HepG2 (cell line): ENCODE measurements around the gene FLYWCH1. TPM values are rescaled to one million over a fixed set of nuclear protein-coding genes. Genes with fewer than 3 reads are reported as not detected.

Experiments used
- ADNP ChIP-seq: sonication (generic); formaldehyde crosslinking; IDR thresholded peaks from 2 replicates; pipeline ENCODE4 v1.4.0; 2020; ENCODE audit warnings: missing genetic modification reagents
- ARID2 ChIP-seq: sonication (generic); formaldehyde crosslinking; IDR thresholded peaks from 2 replicates; pipeline ENCODE4 v1.8.1; 2022; ENCODE audit warnings: mild to moderate bottlenecking, missing genetic modification reagents, borderline replicate concordance
- CBX2 ChIP-seq, 2 experiments: fragments of 200-600 bp in 1 of 2; sonication (generic); formaldehyde crosslinking in 1 of 2; IDR thresholded peaks; 2 replicates each; pipeline versions ENCODE4 v1.7.0 to v1.8.1; 2018 to 2022; ENCODE audit warnings: low read depth in 2 of 2, low read length in 1 of 2, mild to moderate bottlenecking in 1 of 2, missing genetic modification reagents in 1 of 2
- FOXO1 ChIP-seq: sonication (generic); formaldehyde crosslinking; IDR thresholded peaks from 2 replicates; pipeline ENCODE4 v1.4.0; 2020; ENCODE audit warnings: missing genetic modification reagents
- HMG20A ChIP-seq: IDR thresholded peaks from 2 replicates; pipeline ENCODE4 v1.6.1; 2016; ENCODE audit warnings: borderline replicate concordance
- MAZ ChIP-seq, 2 experiments: sonication (generic) in 1 of 2; formaldehyde crosslinking in 1 of 2; IDR thresholded peaks; 2 replicates each; pipeline versions ENCODE4 v1.5.0 to v1.6.1; 2012 to 2020; ENCODE audit warnings: low read depth in 2 of 2, mild to moderate bottlenecking in 2 of 2, borderline replicate concordance in 1 of 2, improper control_type of control experiment in 1 of 2, low read length in 1 of 2, missing genetic modification reagents in 1 of 2, moderate library complexity in 1 of 2
- NCOR1 ChIP-seq: fragments of 200-600 bp; sonication (generic); IDR thresholded peaks from 2 replicates; pipeline ENCODE4 v1.7.0; 2017; ENCODE audit warnings: antibody characterized with exemption, low read length, borderline replicate concordance
- ONECUT2 ChIP-seq: sonication (generic); formaldehyde crosslinking; IDR thresholded peaks from 2 replicates; pipeline ENCODE4 v1.4.0; 2020; ENCODE audit warnings: missing genetic modification reagents
- PTBP1 ChIP-seq: fragments of 200-400 bp; formaldehyde crosslinking; IDR thresholded peaks from 2 replicates; pipeline ENCODE4 v1.6.1; 2018; ENCODE audit warnings: low read length, low read depth; ENCODE audit not compliant: poor library complexity, severe bottlenecking
- RFX5 ChIP-seq: IDR thresholded peaks from 2 replicates; pipeline ENCODE4 v1.6.1; 2011; ENCODE audit warnings: low read depth, low read length, improper control_type of control experiment
- ZNF138 ChIP-seq: sonication (generic); formaldehyde crosslinking; IDR thresholded peaks from 2 replicates; pipeline ENCODE4 v1.5.0; 2020; ENCODE audit warnings: mild to moderate bottlenecking, low read depth, missing genetic modification reagents
- ZNF704 ChIP-seq: sonication (generic); formaldehyde crosslinking; IDR thresholded peaks from 2 replicates; pipeline ENCODE4 v1.8.1; 2023; ENCODE audit warnings: mild to moderate bottlenecking, inconsistent platforms, moderate library complexity, missing genetic modification reagents, borderline replicate concordance
- polyA plus RNA-seq, 8 experiments: library from polyadenylated mRNA; depleted of rRNA in 3 of 8; stranded (reverse) in 7 of 8; unstranded in 1 of 8; fragments of >200 nt; fragmentation: Illumina TruSeq in 4 of 8; extraction: Trizol in 4 of 8; gene quantifications; 2 replicates each; pipeline versions ENCODE4 v1.2.1 to v1.2.3, GENCODE V29; 2011 to 2016; ENCODE audit warnings: low read depth in 4 of 8, missing spikeins in 1 of 8, mixed read lengths in 1 of 8; ENCODE audit not compliant: insufficient read depth in 1 of 8
- total RNA-seq, 5 experiments: library from RNA; depleted of rRNA; stranded (reverse); fragments of >200 nt; fragmentation: Illumina TruSeq; extraction: Trizol; gene quantifications; 2 replicates each; pipeline ENCODE4 v1.2.3, GENCODE V29; 2016; ENCODE audit warnings: low read depth in 1 of 5
- TF ChIP-seq, protein P1 (sequence below): sonication (generic); formaldehyde crosslinking; IDR thresholded peaks from 2 replicates; pipeline ENCODE4 v1.9.0; 2021; ENCODE audit warnings: mild to moderate bottlenecking, missing genetic modification reagents
- TF ChIP-seq, protein P2 (sequence below): conservative IDR thresholded peaks from 2 replicates; pipeline ENCODE4 v1.6.1; 2018; ENCODE audit warnings: missing genetic modification reagents
- TF ChIP-seq, protein P3 (sequence below): sonication (generic); formaldehyde crosslinking; IDR thresholded peaks from 2 replicates; pipeline ENCODE4 v1.5.0; 2020; ENCODE audit warnings: mild to moderate bottlenecking, missing genetic modification reagents, borderline replicate concordance

The FLYWCH1 gene
- total and polyA plus RNA-seq, 2 of the 13 experiments (the other 11 are each of a cell fraction or from before 2014, with no cell fraction given), result 7.3 to 12.4 TPM

DNA sequence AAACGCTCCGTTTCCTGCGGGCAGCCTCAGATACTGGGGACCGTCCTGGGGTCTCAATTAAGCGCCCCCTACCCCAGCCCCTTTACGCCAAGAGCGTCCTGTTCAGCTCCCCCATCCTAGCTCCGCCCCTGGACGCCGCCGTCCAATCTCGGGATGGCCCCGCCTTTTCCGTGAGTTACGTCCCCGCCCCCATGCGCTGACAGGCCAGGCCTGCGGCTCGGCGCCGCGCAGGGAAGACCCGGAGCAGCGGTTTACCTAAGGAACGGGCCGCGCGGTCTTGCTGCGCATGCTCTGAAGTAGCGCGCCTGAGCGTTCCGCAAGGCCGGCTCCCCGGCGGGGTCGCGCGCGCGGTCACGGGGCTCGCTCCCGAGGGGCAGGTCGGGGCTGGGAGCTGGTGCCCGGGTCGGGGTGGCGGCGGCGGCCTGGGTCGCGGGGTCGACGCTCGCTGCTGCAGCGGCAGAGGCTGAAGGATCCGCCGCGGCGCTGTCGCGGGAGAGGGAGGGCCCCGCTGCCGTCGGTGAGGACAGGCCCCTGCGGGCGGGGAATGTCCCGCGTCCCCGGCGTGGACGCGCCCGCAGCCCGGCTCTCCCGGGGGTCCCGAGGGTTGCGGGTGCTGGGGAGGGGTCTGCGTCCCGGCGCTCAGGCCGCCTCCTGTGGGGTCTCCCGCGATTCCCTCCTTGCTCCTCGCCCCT, at the start of gene FLYWCH1 (continued):
- TF ChIP-seq, protein P1, sequence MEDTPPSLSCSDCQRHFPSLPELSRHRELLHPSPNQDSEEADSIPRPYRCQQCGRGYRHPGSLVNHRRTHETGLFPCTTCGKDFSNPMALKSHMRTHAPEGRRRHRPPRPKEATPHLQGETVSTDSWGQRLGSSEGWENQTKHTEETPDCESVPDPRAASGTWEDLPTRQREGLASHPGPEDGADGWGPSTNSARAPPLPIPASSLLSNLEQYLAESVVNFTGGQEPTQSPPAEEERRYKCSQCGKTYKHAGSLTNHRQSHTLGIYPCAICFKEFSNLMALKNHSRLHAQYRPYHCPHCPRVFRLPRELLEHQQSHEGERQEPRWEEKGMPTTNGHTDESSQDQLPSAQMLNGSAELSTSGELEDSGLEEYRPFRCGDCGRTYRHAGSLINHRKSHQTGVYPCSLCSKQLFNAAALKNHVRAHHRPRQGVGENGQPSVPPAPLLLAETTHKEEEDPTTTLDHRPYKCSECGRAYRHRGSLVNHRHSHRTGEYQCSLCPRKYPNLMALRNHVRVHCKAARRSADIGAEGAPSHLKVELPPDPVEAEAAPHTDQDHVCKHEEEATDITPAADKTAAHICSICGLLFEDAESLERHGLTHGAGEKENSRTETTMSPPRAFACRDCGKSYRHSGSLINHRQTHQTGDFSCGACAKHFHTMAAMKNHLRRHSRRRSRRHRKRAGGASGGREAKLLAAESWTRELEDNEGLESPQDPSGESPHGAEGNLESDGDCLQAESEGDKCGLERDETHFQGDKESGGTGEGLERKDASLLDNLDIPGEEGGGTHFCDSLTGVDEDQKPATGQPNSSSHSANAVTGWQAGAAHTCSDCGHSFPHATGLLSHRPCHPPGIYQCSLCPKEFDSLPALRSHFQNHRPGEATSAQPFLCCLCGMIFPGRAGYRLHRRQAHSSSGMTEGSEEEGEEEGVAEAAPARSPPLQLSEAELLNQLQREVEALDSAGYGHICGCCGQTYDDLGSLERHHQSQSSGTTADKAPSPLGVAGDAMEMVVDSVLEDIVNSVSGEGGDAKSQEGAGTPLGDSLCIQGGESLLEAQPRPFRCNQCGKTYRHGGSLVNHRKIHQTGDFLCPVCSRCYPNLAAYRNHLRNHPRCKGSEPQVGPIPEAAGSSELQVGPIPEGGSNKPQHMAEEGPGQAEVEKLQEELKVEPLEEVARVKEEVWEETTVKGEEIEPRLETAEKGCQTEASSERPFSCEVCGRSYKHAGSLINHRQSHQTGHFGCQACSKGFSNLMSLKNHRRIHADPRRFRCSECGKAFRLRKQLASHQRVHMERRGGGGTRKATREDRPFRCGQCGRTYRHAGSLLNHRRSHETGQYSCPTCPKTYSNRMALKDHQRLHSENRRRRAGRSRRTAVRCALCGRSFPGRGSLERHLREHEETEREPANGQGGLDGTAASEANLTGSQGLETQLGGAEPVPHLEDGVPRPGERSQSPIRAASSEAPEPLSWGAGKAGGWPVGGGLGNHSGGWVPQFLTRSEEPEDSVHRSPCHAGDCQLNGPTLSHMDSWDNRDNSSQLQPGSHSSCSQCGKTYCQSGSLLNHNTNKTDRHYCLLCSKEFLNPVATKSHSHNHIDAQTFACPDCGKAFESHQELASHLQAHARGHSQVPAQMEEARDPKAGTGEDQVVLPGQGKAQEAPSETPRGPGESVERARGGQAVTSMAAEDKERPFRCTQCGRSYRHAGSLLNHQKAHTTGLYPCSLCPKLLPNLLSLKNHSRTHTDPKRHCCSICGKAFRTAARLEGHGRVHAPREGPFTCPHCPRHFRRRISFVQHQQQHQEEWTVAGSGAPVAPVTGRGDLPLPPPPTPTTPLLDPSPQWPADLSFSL (CRISPR knock-in tag), result no peak
- TF ChIP-seq ZNF138 (CRISPR knock-in tag) (no peak), ADNP (no peak), PTBP1 (no peak), FOXO1 (CRISPR knock-in tag) (peak; percentile 50; the same call in 1 of the 2 replicates), MAZ (IDR thresholded peaks at IDR 0.05; ENCODE audit: borderline replicate concordance, low read depth, low read length) (peak; percentile 79; the same call in 1 of the 2 replicates), MAZ (CRISPR knock-in tag; IDR thresholded peaks at IDR 0.05; ENCODE audit: low read depth) (peak; percentile 63; the same call in 1 of the 2 replicates), RFX5 (peak; percentile 40; the same call in 1 of the 2 replicates), ARID2 (CRISPR knock-in tag) (no peak), HMG20A (CRISPR knock-in tag) (no peak), NCOR1 (no peak), ONECUT2 (CRISPR knock-in tag) (no peak), ZNF704 (CRISPR knock-in tag) (no peak), CBX2 (IDR thresholded peaks at IDR 0.05; ENCODE audit: low read depth, low read length) (no peak), CBX2 (CRISPR knock-in tag; IDR thresholded peaks at IDR 0.05; ENCODE audit: low read depth) (no peak)
- TF ChIP-seq, protein P2, sequence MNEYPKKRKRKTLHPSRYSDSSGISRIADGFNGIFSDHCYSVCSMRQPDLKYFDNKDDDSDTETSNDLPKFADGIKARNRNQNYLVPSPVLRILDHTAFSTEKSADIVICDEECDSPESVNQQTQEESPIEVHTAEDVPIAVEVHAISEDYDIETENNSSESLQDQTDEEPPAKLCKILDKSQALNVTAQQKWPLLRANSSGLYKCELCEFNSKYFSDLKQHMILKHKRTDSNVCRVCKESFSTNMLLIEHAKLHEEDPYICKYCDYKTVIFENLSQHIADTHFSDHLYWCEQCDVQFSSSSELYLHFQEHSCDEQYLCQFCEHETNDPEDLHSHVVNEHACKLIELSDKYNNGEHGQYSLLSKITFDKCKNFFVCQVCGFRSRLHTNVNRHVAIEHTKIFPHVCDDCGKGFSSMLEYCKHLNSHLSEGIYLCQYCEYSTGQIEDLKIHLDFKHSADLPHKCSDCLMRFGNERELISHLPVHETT, result no peak
- TF ChIP-seq, protein P3, sequence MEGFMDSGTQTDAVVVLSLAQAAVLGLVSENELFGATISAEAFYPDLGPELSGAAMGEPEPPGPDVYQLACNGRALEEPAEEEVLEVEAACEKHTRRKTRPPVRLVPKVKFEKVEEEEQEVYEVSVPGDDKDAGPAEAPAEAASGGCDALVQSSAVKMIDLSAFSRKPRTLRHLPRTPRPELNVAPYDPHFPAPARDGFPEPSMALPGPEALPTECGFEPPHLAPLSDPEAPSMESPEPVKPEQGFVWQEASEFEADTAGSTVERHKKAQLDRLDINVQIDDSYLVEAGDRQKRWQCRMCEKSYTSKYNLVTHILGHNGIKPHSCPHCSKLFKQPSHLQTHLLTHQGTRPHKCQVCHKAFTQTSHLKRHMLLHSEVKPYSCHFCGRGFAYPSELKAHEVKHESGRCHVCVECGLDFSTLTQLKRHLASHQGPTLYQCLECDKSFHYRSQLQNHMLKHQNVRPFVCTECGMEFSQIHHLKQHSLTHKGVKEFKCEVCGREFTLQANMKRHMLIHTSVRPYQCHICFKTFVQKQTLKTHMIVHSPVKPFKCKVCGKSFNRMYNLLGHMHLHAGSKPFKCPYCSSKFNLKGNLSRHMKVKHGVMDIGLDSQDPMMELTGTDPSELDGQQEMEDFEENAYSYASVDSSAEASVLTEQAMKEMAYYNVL (CRISPR knock-in tag), result no peak
